Gastrocnemius medialis (tissue), 4 donors: Measurements from ENCODE around the gene ARL15. TPM values are rescaled to one million over a fixed set of nuclear protein-coding genes. Genes with fewer than 3 reads are reported as not detected.
"Not testable (repeated sequence)": the region's sequence is repeated elsewhere in the genome, so short reads cannot be mapped to it uniquely, and the experiment has no call there.

Source experiments
- ATAC-seq, 2 donors: fragments of 150-250 bp; one replicate each; pipeline ENCODE4 v1.9.1; 2016
- DNase-seq, 2 donors: peaks; one replicate each; pipeline ENCODE4 v3.0.0-alpha.2; 2019
- H3K27ac ChIP-seq, 4 donors: fragments of 200-600 bp; sonication (generic); 1 replicate in 1 of 4; 2 replicates in 3 of 4; pipeline ENCODE4 v1.5.1; 2016 to 2018; ENCODE audit warnings: mild to moderate bottlenecking in 2 of 4, moderate library complexity in 1 of 4
- H3K27me3 ChIP-seq, 3 donors: fragments of 200-600 bp; sonication (generic) in 2 of 3; 1 replicate in 1 of 3; 2 replicates in 2 of 3; pipeline versions ENCODE4 v1.5.1 to v1.6.0; 2016 to 2019; ENCODE audit warnings: mild to moderate bottlenecking in 1 of 3, moderate library complexity in 1 of 3
- H3K36me3 ChIP-seq, 2 donors: fragments of 200-600 bp; sonication (generic) in 1 of 2; one replicate each; pipeline ENCODE4 v1.5.1; 2017 to 2018
- H3K4me1 ChIP-seq, 2 donors: fragments of 200-600 bp; sonication (generic) in 1 of 2; one replicate each; pipeline ENCODE4 v1.5.1; 2016 to 2017; ENCODE audit warnings: mild to moderate bottlenecking in 2 of 2
- H3K4me3 ChIP-seq, 4 donors: fragments of 200-600 bp; sonication (generic) in 3 of 4; 1 replicate in 1 of 4; 2 replicates in 3 of 4; pipeline ENCODE4 v1.5.1; 2016 to 2019; ENCODE audit warnings: mild to moderate bottlenecking in 2 of 4
- H3K9me3 ChIP-seq, 3 donors: fragments of 200-600 bp; sonication (generic) in 2 of 3; 1 replicate in 1 of 3; 2 replicates in 2 of 3; pipeline ENCODE4 v1.5.1; 2016 to 2019
- CTCF ChIP-seq, 5 experiments: fragments of 450-650 bp in 3 of 5; fragments of 200-600 bp in 2 of 5; sonication (generic) in 2 of 5; IDR thresholded peaks in 4 of 5; conservative IDR thresholded peaks in 1 of 5; 1 replicate in 4 of 5; 2 replicates in 1 of 5; pipeline ENCODE4 v1.5.1; 2016 to 2019; ENCODE audit warnings: antibody characterized with exemption in 5 of 5, mild to moderate bottlenecking in 3 of 5, moderate library complexity in 3 of 5
- POLR2A ChIP-seq, 2 donors: fragments of 450-650 bp; IDR thresholded peaks; one replicate each; pipeline ENCODE4 v1.6.1; 2017; ENCODE audit warnings: antibody characterized with exemption in 2 of 2, mild to moderate bottlenecking in 2 of 2, moderate library complexity in 2 of 2
- in situ Hi-C, 4 donors: fragments of 200-750 bp; cut with MboI; loops; one replicate each; pipeline versions ENCODE4 v1.15.0 to v1.8.0; 2017; ENCODE audit warnings: low sequenced_read_pairs in 4 of 4
- intact Hi-C: fragments of 100-400 bp; cut with DNase I; formaldehyde crosslinking; loops from one replicate; pipeline ENCODE4 v1.15.1; 2023; ENCODE audit warnings: low total_unique reads
- total RNA-seq, 4 donors: library from RNA; depleted of rRNA; stranded (reverse); fragments of >200 nt; gene quantifications; one replicate each; pipeline versions ENCODE4 v1.1.0 to v1.2.3, GENCODE V29; 2016

ARL15 gene
- total RNA-seq, 4 donors from 2014 or later: 1.7 to 5.5 (median 3.2) TPM

- no peak for TF ChIP-seq POLR2A (IDR thresholded peaks at IDR 0.05)
- TF ChIP-seq CTCF (IDR thresholded peaks at IDR 0.05 in 4 of 5, conservative IDR thresholded peaks at IDR 0.05 in 1 of 5): no peak
- no peaks in the 10 kb centered on the region for H3K27me3 ChIP-seq
- DNase-seq (no peak), ATAC-seq (no peak)
- H3K27ac ChIP-seq: no peak overlapping the region
- H3K4me1 ChIP-seq: no peaks in the 10 kb centered on the region
- intact Hi-C loops: no loop called here
- no peaks in the 10 kb centered on the region for H3K9me3 ChIP-seq
- no peaks in the 10 kb centered on the region for H3K36me3 ChIP-seq
- in situ Hi-C loops: no loop called here
- no peak overlapping the region for H3K4me3 ChIP-seq
Observed at GRCh38 chr5:53983568-53984460, 326.6 kb downstream of the ARL15 start.

GRCh38 chr5:53982319-53982718 lies 328.1 kb downstream of the ARL15 start:
- H3K36me3 ChIP-seq, in situ Hi-C loops, H3K4me3 ChIP-seq, H3K4me1 ChIP-seq, H3K9me3 ChIP-seq, intact Hi-C loops, ATAC-seq, DNase-seq, H3K27me3 ChIP-seq, H3K27ac ChIP-seq: not testable (repeated sequence)

- no peak overlapping the region for H3K4me3 ChIP-seq
- H3K27me3 ChIP-seq: no peaks in the 10 kb centered on the region
- in situ Hi-C loops: no loop called here
- no peaks in the 10 kb centered on the region for H3K9me3 ChIP-seq
- no peaks in the 10 kb centered on the region for H3K36me3 ChIP-seq
- TF ChIP-seq CTCF (IDR thresholded peaks at IDR 0.05 in 4 of 5, conservative IDR thresholded peaks at IDR 0.05 in 1 of 5): no peak
- TF ChIP-seq POLR2A (IDR thresholded peaks at IDR 0.05): no peak
- intact Hi-C loops: no loop called here
- no peaks in the 10 kb centered on the region for H3K4me1 ChIP-seq
- DNase-seq: no peak
- ATAC-seq: no peak
- no peak overlapping the region for H3K27ac ChIP-seq
Observed at GRCh38 chr5:53980061-53980460, 330.3 kb downstream of the ARL15 start.

- no peak for TF ChIP-seq CTCF (IDR thresholded peaks at IDR 0.05 in 4 of 5, conservative IDR thresholded peaks at IDR 0.05 in 1 of 5)
- TF ChIP-seq POLR2A (IDR thresholded peaks at IDR 0.05): no peak
Observed at GRCh38 chr5:53974021-53974420, 336.4 kb downstream of the ARL15 start.

GRCh38 chr5:53972314-53972713 lies 338.1 kb downstream of the ARL15 start:
- Histone ChIP-seq H3K27ac (no peak overlapping the region), H3K4me1 (peaks cover 0 to 8% of the 10 kb centered on the region in 2 donors), H3K27me3 (no peaks in the 10 kb centered on the region), H3K4me3 (no peak overlapping the region), H3K9me3 (no peaks in the 10 kb centered on the region), H3K36me3 (no peaks in the 10 kb centered on the region)
- DNase-seq (no peak), ATAC-seq (no peak)
- in situ Hi-C loops: no loop called here
- intact Hi-C loops: no loop called here
- no peak for TF ChIP-seq POLR2A (IDR thresholded peaks at IDR 0.05)
- no peak for TF ChIP-seq CTCF (IDR thresholded peaks at IDR 0.05 in 4 of 5, conservative IDR thresholded peaks at IDR 0.05 in 1 of 5)

More at GRCh38 chr5:53974021-53974420, 336.4 kb downstream of the ARL15 start:
- in situ Hi-C loops: no loop called here
- Histone ChIP-seq H3K9me3 (no peaks in the 10 kb centered on the region), H3K27me3 (no peaks in the 10 kb centered on the region), H3K27ac (no peak overlapping the region), H3K4me1 (peaks cover 0 to 8% of the 10 kb centered on the region in 2 donors), H3K4me3 (no peak overlapping the region), H3K36me3 (no peaks in the 10 kb centered on the region)
- ATAC-seq (no peak), DNase-seq (no peak)
- intact Hi-C loops: no loop called here
